Measurements from ENCODE around the gene DNAJA1.
A peak's percentile ranks its signal among the peaks of the same experiment; 100 is the strongest.

The DNAJA1 gene

GRCh38 chr9:33049680-33050361 is 24.7 kb downstream of the DNAJA1 start:
- no peak overlapping the region for H4K91ac ChIP-seq (ENCODE audit: low read length)
- no peak overlapping the region for H3K4me3 ChIP-seq (ENCODE audit: insufficient read depth in 1 of 2, low read depth in 1 of 2, low read length in 2 of 2)
- no peak overlapping the region for H3K27ac ChIP-seq (ENCODE audit: low read length, poor library complexity, severe bottlenecking)
- H3K4me1 ChIP-seq (ENCODE audit: control insufficient read depth, insufficient read depth, low read depth, low read length), result no peaks in the 10 kb centered on the region
- H2BK15ac ChIP-seq (ENCODE audit: low read depth, poor library complexity, severe bottlenecking), result no peak overlapping the region
- H4K8ac ChIP-seq (ENCODE audit: low read length), result no peak overlapping the region
- H3K9me3 ChIP-seq (ENCODE audit: control insufficient read depth, low read length), result no peaks in the 10 kb centered on the region
- H3K23ac ChIP-seq (ENCODE audit: low read length in 2 of 2), result no peak overlapping the region
- no peak overlapping the region for H3K4ac ChIP-seq (ENCODE audit: low read depth in 1 of 2, low read length in 2 of 2)
- H2AK5ac ChIP-seq (ENCODE audit: low read length, severe bottlenecking), result no peak overlapping the region
- WGBS, result 100% methylated on average over 2 of the region's 2 CpGs
- H2BK5ac ChIP-seq (ENCODE audit: low read depth, low read length, poor library complexity, severe bottlenecking), result no peak overlapping the region
- H3K36me3 ChIP-seq (ENCODE audit: control insufficient read depth in 1 of 2, insufficient read depth in 2 of 2, low read depth in 1 of 2, low read length in 2 of 2), result peaks cover 24 to 80% of the 10 kb centered on the region in 2 experiments
- H3K9ac ChIP-seq (ENCODE audit: low read length), result no peak overlapping the region
- no peak overlapping the region for H3K4me2 ChIP-seq (ENCODE audit: low read length, poor library complexity, severe bottlenecking)
- peaks cover 11% of the 10 kb centered on the region for H3K79me1 ChIP-seq (replicated peaks; ENCODE audit: low read length, poor library complexity, severe bottlenecking)
- no peak for DNase-seq
- H3K27me3 ChIP-seq (ENCODE audit: control insufficient read depth in 1 of 2, insufficient read depth in 1 of 2, low read length in 2 of 2), result no peaks in the 10 kb centered on the region
- H3K18ac ChIP-seq (ENCODE audit: low read depth in 1 of 2, low read length in 2 of 2), result no peak overlapping the region
- H2AFZ ChIP-seq (ENCODE audit: low read depth, low read length), result no peak overlapping the region
- no peak overlapping the region for H3K14ac ChIP-seq (ENCODE audit: low read length in 2 of 2)
- no peak overlapping the region for H2BK120ac ChIP-seq (ENCODE audit: low read depth, low read length)
- peak overlapping the region in 1 of 2 experiments; percentile 42 for H2BK12ac ChIP-seq (ENCODE audit: low read length in 2 of 2)

- H3K4me1 ChIP-seq (ENCODE audit: control insufficient read depth, insufficient read depth, low read depth, low read length), result no peaks in the 10 kb centered on the region
- H2BK15ac ChIP-seq (ENCODE audit: low read depth, poor library complexity, severe bottlenecking), result no peak overlapping the region
- no peak overlapping the region for H3K9ac ChIP-seq (ENCODE audit: low read length)
- H4K91ac ChIP-seq (ENCODE audit: low read length), result no peak overlapping the region
- no peak overlapping the region for H2AK5ac ChIP-seq (ENCODE audit: low read length, severe bottlenecking)
- no peak overlapping the region for H3K23ac ChIP-seq (ENCODE audit: low read length in 2 of 2)
- no peak overlapping the region for H3K4me2 ChIP-seq (ENCODE audit: low read length, poor library complexity, severe bottlenecking)
- H2BK5ac ChIP-seq (ENCODE audit: low read depth, low read length, poor library complexity, severe bottlenecking), result no peak overlapping the region
- no peak overlapping the region for H2BK12ac ChIP-seq (ENCODE audit: low read length in 2 of 2)
- no peak overlapping the region for H3K14ac ChIP-seq (ENCODE audit: low read length in 2 of 2)
- H2AFZ ChIP-seq (ENCODE audit: low read depth, low read length), result no peak overlapping the region
- DNase-seq, result no peak
- no peaks in the 10 kb centered on the region for H3K27me3 ChIP-seq (ENCODE audit: control insufficient read depth in 1 of 2, insufficient read depth in 1 of 2, low read length in 2 of 2)
- H3K79me1 ChIP-seq (replicated peaks; ENCODE audit: low read length, poor library complexity, severe bottlenecking), result peaks cover 10% of the 10 kb centered on the region
- H4K8ac ChIP-seq (ENCODE audit: low read length), result no peak overlapping the region
- no peak overlapping the region for H2BK120ac ChIP-seq (ENCODE audit: low read depth, low read length)
- no peak overlapping the region for H3K4ac ChIP-seq (ENCODE audit: low read depth in 1 of 2, low read length in 2 of 2)
- H3K27ac ChIP-seq (ENCODE audit: low read length, poor library complexity, severe bottlenecking), result no peak overlapping the region
- H3K4me3 ChIP-seq (ENCODE audit: insufficient read depth in 1 of 2, low read depth in 1 of 2, low read length in 2 of 2), result no peak overlapping the region
- no peaks in the 10 kb centered on the region for H3K9me3 ChIP-seq (ENCODE audit: control insufficient read depth, low read length)
- no peak overlapping the region for H3K18ac ChIP-seq (ENCODE audit: low read depth in 1 of 2, low read length in 2 of 2)
- WGBS, result 100% methylated on average over 2 of the region's 4 CpGs
- H3K36me3 ChIP-seq (ENCODE audit: control insufficient read depth in 1 of 2, insufficient read depth in 2 of 2, low read depth in 1 of 2, low read length in 2 of 2), result peaks cover 28 to 89% of the 10 kb centered on the region in 2 experiments
Measured at GRCh38 chr9:33051144-33051543, 26.1 kb downstream of the DNAJA1 start.

- H2BK12ac ChIP-seq (ENCODE audit: low read length in 2 of 2), result no peak overlapping the region
- H3K18ac ChIP-seq (ENCODE audit: low read depth in 1 of 2, low read length in 2 of 2), result no peak overlapping the region
- no peak overlapping the region for H3K27ac ChIP-seq (ENCODE audit: low read length, poor library complexity, severe bottlenecking)
- WGBS, result over 99% methylated on average over 5 of the region's 5 CpGs
- no peak overlapping the region for H4K91ac ChIP-seq (ENCODE audit: low read length)
- H2BK15ac ChIP-seq (ENCODE audit: low read depth, poor library complexity, severe bottlenecking), result no peak overlapping the region
- H3K4me1 ChIP-seq (ENCODE audit: control insufficient read depth, insufficient read depth, low read depth, low read length), result no peaks in the 10 kb centered on the region
- H3K4ac ChIP-seq (ENCODE audit: low read depth in 1 of 2, low read length in 2 of 2), result no peak overlapping the region
- peaks cover 24% of the 10 kb centered on the region for H3K79me1 ChIP-seq (replicated peaks; ENCODE audit: low read length, poor library complexity, severe bottlenecking)
- H3K23ac ChIP-seq (ENCODE audit: low read length in 2 of 2), result no peak overlapping the region
- H3K4me3 ChIP-seq (ENCODE audit: insufficient read depth in 1 of 2, low read depth in 1 of 2, low read length in 2 of 2), result no peak overlapping the region
- no peak overlapping the region for H3K14ac ChIP-seq (ENCODE audit: low read length in 2 of 2)
- H3K9ac ChIP-seq (ENCODE audit: low read length), result no peak overlapping the region
- H3K27me3 ChIP-seq (ENCODE audit: control insufficient read depth in 1 of 2, insufficient read depth in 1 of 2, low read length in 2 of 2), result no peaks in the 10 kb centered on the region
- no peak overlapping the region for H2AK5ac ChIP-seq (ENCODE audit: low read length, severe bottlenecking)
- H2AFZ ChIP-seq (ENCODE audit: low read depth, low read length), result no peak overlapping the region
- no peak overlapping the region for H4K8ac ChIP-seq (ENCODE audit: low read length)
- no peak overlapping the region for H3K4me2 ChIP-seq (ENCODE audit: low read length, poor library complexity, severe bottlenecking)
- no peak overlapping the region for H2BK120ac ChIP-seq (ENCODE audit: low read depth, low read length)
- H3K9me3 ChIP-seq (ENCODE audit: control insufficient read depth, low read length), result no peaks in the 10 kb centered on the region
- H3K36me3 ChIP-seq (ENCODE audit: control insufficient read depth in 1 of 2, insufficient read depth in 2 of 2, low read depth in 1 of 2, low read length in 2 of 2), result peaks cover 26 to 92% of the 10 kb centered on the region in 2 experiments
- H2BK5ac ChIP-seq (ENCODE audit: low read depth, low read length, poor library complexity, severe bottlenecking), result no peak overlapping the region
- no peak for DNase-seq
Measured at GRCh38 chr9:33065157-33066076, 40.3 kb downstream of the DNAJA1 start.

GRCh38 chr9:33068991-33069390 is 43.9 kb downstream of the DNAJA1 start:
- no peaks in the 10 kb centered on the region for H3K4me1 ChIP-seq (ENCODE audit: control insufficient read depth, insufficient read depth, low read depth, low read length)
- H2AFZ ChIP-seq (ENCODE audit: low read depth, low read length), result no peak overlapping the region
- H3K27me3 ChIP-seq (ENCODE audit: control insufficient read depth in 1 of 2, insufficient read depth in 1 of 2, low read length in 2 of 2), result no peaks in the 10 kb centered on the region
- no peak overlapping the region for H2BK120ac ChIP-seq (ENCODE audit: low read depth, low read length)
- peaks cover 24% of the 10 kb centered on the region for H3K79me1 ChIP-seq (replicated peaks; ENCODE audit: low read length, poor library complexity, severe bottlenecking)
- no peak overlapping the region for H3K4me2 ChIP-seq (ENCODE audit: low read length, poor library complexity, severe bottlenecking)
- no peak overlapping the region for H4K8ac ChIP-seq (ENCODE audit: low read length)
- H4K91ac ChIP-seq (ENCODE audit: low read length), result no peak overlapping the region
- H3K4ac ChIP-seq (ENCODE audit: low read depth in 1 of 2, low read length in 2 of 2), result no peak overlapping the region
- H3K9ac ChIP-seq (ENCODE audit: low read length), result peak overlapping the region; percentile 37
- no peak overlapping the region for H3K23ac ChIP-seq (ENCODE audit: low read length in 2 of 2)
- H3K27ac ChIP-seq (ENCODE audit: low read length, poor library complexity, severe bottlenecking), result no peak overlapping the region
- H2BK12ac ChIP-seq (ENCODE audit: low read length in 2 of 2), result no peak overlapping the region
- WGBS, result 100% methylated on average over 1 of the region's 1 CpG
- peaks cover 30 to 94% of the 10 kb centered on the region in 2 experiments for H3K36me3 ChIP-seq (ENCODE audit: control insufficient read depth in 1 of 2, insufficient read depth in 2 of 2, low read depth in 1 of 2, low read length in 2 of 2)
- H3K4me3 ChIP-seq (ENCODE audit: insufficient read depth in 1 of 2, low read depth in 1 of 2, low read length in 2 of 2), result no peak overlapping the region
- no peak overlapping the region for H2AK5ac ChIP-seq (ENCODE audit: low read length, severe bottlenecking)
- H2BK5ac ChIP-seq (ENCODE audit: low read depth, low read length, poor library complexity, severe bottlenecking), result no peak overlapping the region
- H3K9me3 ChIP-seq (ENCODE audit: control insufficient read depth, low read length), result no peaks in the 10 kb centered on the region
- no peak overlapping the region for H2BK15ac ChIP-seq (ENCODE audit: low read depth, poor library complexity, severe bottlenecking)
- no peak overlapping the region for H3K18ac ChIP-seq (ENCODE audit: low read depth in 1 of 2, low read length in 2 of 2)
- no peak overlapping the region for H3K14ac ChIP-seq (ENCODE audit: low read length in 2 of 2)
- no peak for DNase-seq
